ENCODE data around the gene TMEM218. TPM values are rescaled to one million over a fixed set of nuclear protein-coding genes. Genes with fewer than 3 reads are reported as not detected.

Gene TMEM218
- total RNA-seq: 10 to 100 TPM in 3 of 4 donors, 1 to 10 TPM in 1; 9.9 to 19.9 (median 14.6) TPM

- H3K4me1 ChIP-seq: peaks cover 8% of the 10 kb centered on the region
- H3K9me3 ChIP-seq: no peaks in the 10 kb centered on the region
- peak within 1 kb of the TSS; percentile 89 for H3K4me3 ChIP-seq
- peak; percentile 99 to 100 for DNase-seq (ENCODE audit: low spot score in 2 of 2)
- H3K27me3 ChIP-seq: no peaks in the 10 kb centered on the region
- H3K36me3 ChIP-seq: no peaks in the 10 kb centered on the region
- TF ChIP-seq POLR2AphosphoS5 (IDR thresholded peaks at IDR 0.05) (peak in 1 of 3 donors; percentile 11), CTCF (IDR thresholded peaks at IDR 0.05) (no peak), POLR2A (IDR thresholded peaks at IDR 0.05) (no peak)
- 9% methylated on average over 31 of the region's 49 CpGs for WGBS
- H3K27ac ChIP-seq: peak within 1 kb of the TSS; percentile 66
These were observed at the start of gene TMEM218 for GRCh38 chr11:125111343-125112207. Gene TMEM218 (minus strand): TSS chr11:125111626. CDS start chr11:125102241, 9,385 bp downstream.

GRCh38 chr11:125157953-125158680 is 46.7 kb upstream of the TMEM218 start:
- no peaks in the 10 kb centered on the region for H3K36me3 ChIP-seq
- peaks cover 4% of the 10 kb centered on the region for H3K4me1 ChIP-seq
- whole genome bisulfite sequencing: 88% methylated on average over 10 of the region's 10 CpGs
- no peaks in the 10 kb centered on the region for H3K9me3 ChIP-seq
- no peak overlapping the region for H3K27ac ChIP-seq
- TF ChIP-seq CTCF (IDR thresholded peaks at IDR 0.05) (no peak), POLR2AphosphoS5 (IDR thresholded peaks at IDR 0.05) (no peak), POLR2A (IDR thresholded peaks at IDR 0.05) (no peak), EP300 (IDR thresholded peaks at IDR 0.05) (no peak)
- DNase-seq (ENCODE audit: low spot score in 2 of 2): peak in 1 of 2 donors; percentile 28
- no peak overlapping the region for H3K4me3 ChIP-seq
- peaks cover 16% of the 10 kb centered on the region for H3K27me3 ChIP-seq

- peak in 1 of 2 donors; percentile 19 for DNase-seq (ENCODE audit: low spot score in 2 of 2)
- no peaks in the 10 kb centered on the region for H3K9me3 ChIP-seq
- peaks cover 19% of the 10 kb centered on the region for H3K27me3 ChIP-seq
- H3K36me3 ChIP-seq: no peaks in the 10 kb centered on the region
- H3K4me3 ChIP-seq: no peak overlapping the region
- TF ChIP-seq POLR2A (IDR thresholded peaks at IDR 0.05): no peak
- no peak for TF ChIP-seq CTCF (IDR thresholded peaks at IDR 0.05)
- TF ChIP-seq EP300 (IDR thresholded peaks at IDR 0.05): no peak
- no peak for TF ChIP-seq POLR2AphosphoS5 (IDR thresholded peaks at IDR 0.05)
- WGBS: 91% methylated on average over 6 of the region's 6 CpGs
- peaks cover 4% of the 10 kb centered on the region for H3K4me1 ChIP-seq
- H3K27ac ChIP-seq: no peak overlapping the region
These were observed 45.8 kb upstream of the TMEM218 start for GRCh38 chr11:125157118-125157733.

- DNase-seq (ENCODE audit: low spot score in 2 of 2): peak in 1 of 2 donors; percentile 28
- H3K4me3 ChIP-seq: no peak overlapping the region
- H3K27ac ChIP-seq: no peak overlapping the region
- no peaks in the 10 kb centered on the region for H3K9me3 ChIP-seq
- H3K36me3 ChIP-seq: no peaks in the 10 kb centered on the region
- H3K27me3 ChIP-seq: peaks cover 19% of the 10 kb centered on the region
- no peak for TF ChIP-seq POLR2AphosphoS5 (IDR thresholded peaks at IDR 0.05)
- 48% methylated on average over 8 of the region's 8 CpGs for WGBS
- peaks cover 4% of the 10 kb centered on the region for H3K4me1 ChIP-seq
These were observed 45.1 kb upstream of the TMEM218 start for GRCh38 chr11:125156346-125157117.

GRCh38 chr11:125155767-125156166 is 44.3 kb upstream of the TMEM218 start:
- WGBS: 85% methylated on average over 4 of the region's 4 CpGs
- no peaks in the 10 kb centered on the region for H3K9me3 ChIP-seq
- peaks cover 4% of the 10 kb centered on the region for H3K4me1 ChIP-seq
- peaks cover 19% of the 10 kb centered on the region for H3K27me3 ChIP-seq
- no peak overlapping the region for H3K27ac ChIP-seq
- H3K36me3 ChIP-seq: no peaks in the 10 kb centered on the region
- peak in 1 of 2 donors; percentile 19 for DNase-seq (ENCODE audit: low spot score in 2 of 2)
- H3K4me3 ChIP-seq: no peak overlapping the region
- TF ChIP-seq CTCF (IDR thresholded peaks at IDR 0.05) (no peak), POLR2A (IDR thresholded peaks at IDR 0.05) (no peak), POLR2AphosphoS5 (IDR thresholded peaks at IDR 0.05) (no peak)

All from suprapubic skin (tissue), 4 donors.